Peyer's patch (tissue), 4 donors: ENCODE results near the gene PDZD2. TPM values are rescaled to one million over a fixed set of nuclear protein-coding genes. Genes with fewer than 3 reads are reported as not detected.

Experiments
- DNase-seq, 3 donors: peaks; one replicate each; pipeline ENCODE4 v3.0.0-alpha.2; 2017 to 2019
- H3K27ac ChIP-seq, 4 donors: fragments of 200-600 bp; sonication (generic); one replicate each; pipeline ENCODE4 v1.5.1; 2016 to 2019
- H3K27me3 ChIP-seq, 2 donors: fragments of 200-600 bp; sonication (generic); one replicate each; pipeline ENCODE4 v1.5.1; 2019
- H3K36me3 ChIP-seq, 3 donors: fragments of 200-600 bp; sonication (generic); one replicate each; pipeline ENCODE4 v1.5.1; 2016 to 2019
- H3K4me1 ChIP-seq, 4 donors: fragments of 200-600 bp; sonication (generic); one replicate each; pipeline ENCODE4 v1.5.1; 2016 to 2019
- H3K4me3 ChIP-seq, 4 donors: fragments of 200-600 bp; sonication (generic); 1 replicate in 3 of 4; 2 replicates in 1 of 4; pipeline ENCODE4 v1.5.1; 2016 to 2019; ENCODE audit warnings: mild to moderate bottlenecking in 1 of 4
- H3K9me3 ChIP-seq, 4 donors: fragments of 200-600 bp; sonication (generic); one replicate each; pipeline ENCODE4 v1.5.1; 2016 to 2019; ENCODE audit warnings: mild to moderate bottlenecking in 1 of 4
- POLR2A ChIP-seq, 2 donors: fragments of 450-650 bp; IDR thresholded peaks; one replicate each; pipeline ENCODE4 v1.5.1; 2017; ENCODE audit warnings: antibody characterized with exemption in 2 of 2, mild to moderate bottlenecking in 2 of 2, moderate library complexity in 2 of 2
- total RNA-seq, 4 donors: library from RNA; depleted of rRNA; stranded (reverse); fragments of >200 nt; gene quantifications; one replicate each; pipeline ENCODE4 v1.1.0, GENCODE V29; 2016
- TF ChIP-seq, protein P1 (sequence below), 6 experiments: fragments of 450-650 bp in 4 of 6; fragments of 200-600 bp in 2 of 6; sonication (generic) in 1 of 6; IDR thresholded peaks; one replicate each; pipeline ENCODE4 v1.5.1; 2017 to 2019; ENCODE audit warnings: antibody characterized with exemption in 6 of 6, mild to moderate bottlenecking in 3 of 6, moderate library complexity in 1 of 6

The PDZD2 gene
- total RNA-seq, 4 donors from 2014 or later = 0.53 to 7.4 (median 3.0) TPM

DNA sequence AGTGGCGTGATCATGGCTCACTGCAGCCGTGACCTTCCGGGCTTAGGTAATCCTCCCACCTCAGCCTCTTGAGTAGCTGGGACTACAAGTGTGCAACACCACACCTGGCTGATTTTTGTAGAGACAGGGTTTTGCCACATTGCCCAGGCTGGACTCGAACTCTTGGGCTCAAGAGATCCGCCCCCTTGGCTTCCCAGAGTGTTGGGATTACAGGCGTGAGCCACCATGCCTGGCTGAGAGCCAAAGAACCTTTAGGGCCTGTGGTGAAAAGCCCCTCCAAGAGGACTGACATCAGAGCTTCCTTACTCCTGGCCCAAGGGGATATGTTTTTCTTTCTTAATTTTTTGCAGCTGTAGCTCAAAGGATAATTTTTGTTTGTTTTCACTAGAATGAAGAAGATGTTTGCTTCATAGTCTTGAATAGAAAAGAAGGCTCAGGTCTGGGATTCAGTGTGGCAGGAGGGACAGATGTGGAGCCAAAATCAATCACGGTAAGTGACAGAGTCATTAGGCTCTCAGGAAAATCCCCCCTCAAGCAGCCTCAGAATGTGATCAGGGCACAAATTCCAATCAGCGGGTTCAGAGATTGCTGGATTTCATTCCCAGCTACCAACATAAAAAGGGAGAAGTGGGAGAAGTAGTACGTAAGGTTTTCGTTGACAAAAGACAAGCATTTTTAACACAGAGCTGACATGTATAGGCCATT, 458.1 kb downstream of the PDZD2 start:
- no peak overlapping the region for H3K27ac ChIP-seq
- no peak for DNase-seq
- peaks cover 0 to 32% (median 0%) of the 10 kb centered on the region in 3 donors for H3K36me3 ChIP-seq
- no peaks in the 10 kb centered on the region for H3K9me3 ChIP-seq
- H3K4me1 ChIP-seq = peaks cover 0 to 9% (median 1%) of the 10 kb centered on the region in 4 donors
- H3K27me3 ChIP-seq = no peaks in the 10 kb centered on the region
- H3K4me3 ChIP-seq = no peak overlapping the region
- TF ChIP-seq POLR2A (IDR thresholded peaks at IDR 0.05) = no peak
- TF ChIP-seq, protein P1, sequence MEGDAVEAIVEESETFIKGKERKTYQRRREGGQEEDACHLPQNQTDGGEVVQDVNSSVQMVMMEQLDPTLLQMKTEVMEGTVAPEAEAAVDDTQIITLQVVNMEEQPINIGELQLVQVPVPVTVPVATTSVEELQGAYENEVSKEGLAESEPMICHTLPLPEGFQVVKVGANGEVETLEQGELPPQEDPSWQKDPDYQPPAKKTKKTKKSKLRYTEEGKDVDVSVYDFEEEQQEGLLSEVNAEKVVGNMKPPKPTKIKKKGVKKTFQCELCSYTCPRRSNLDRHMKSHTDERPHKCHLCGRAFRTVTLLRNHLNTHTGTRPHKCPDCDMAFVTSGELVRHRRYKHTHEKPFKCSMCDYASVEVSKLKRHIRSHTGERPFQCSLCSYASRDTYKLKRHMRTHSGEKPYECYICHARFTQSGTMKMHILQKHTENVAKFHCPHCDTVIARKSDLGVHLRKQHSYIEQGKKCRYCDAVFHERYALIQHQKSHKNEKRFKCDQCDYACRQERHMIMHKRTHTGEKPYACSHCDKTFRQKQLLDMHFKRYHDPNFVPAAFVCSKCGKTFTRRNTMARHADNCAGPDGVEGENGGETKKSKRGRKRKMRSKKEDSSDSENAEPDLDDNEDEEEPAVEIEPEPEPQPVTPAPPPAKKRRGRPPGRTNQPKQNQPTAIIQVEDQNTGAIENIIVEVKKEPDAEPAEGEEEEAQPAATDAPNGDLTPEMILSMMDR (IDR thresholded peaks at IDR 0.05) = no peak

DNA sequence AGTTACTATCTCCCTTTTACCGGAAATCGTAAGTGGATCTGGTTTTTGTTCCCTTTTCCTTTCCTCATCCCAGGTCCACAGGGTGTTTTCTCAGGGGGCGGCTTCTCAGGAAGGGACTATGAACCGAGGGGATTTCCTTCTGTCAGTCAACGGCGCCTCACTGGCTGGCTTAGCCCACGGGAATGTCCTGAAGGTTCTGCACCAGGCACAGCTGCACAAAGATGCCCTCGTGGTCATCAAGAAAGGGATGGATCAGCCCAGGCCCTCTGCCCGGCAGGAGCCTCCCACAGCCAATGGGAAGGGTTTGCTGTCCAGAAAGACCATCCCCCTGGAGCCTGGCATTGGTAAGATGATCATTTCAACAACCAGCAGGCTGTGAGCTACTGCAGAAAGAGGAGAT, 459.4 kb downstream of the PDZD2 start:
- TF ChIP-seq POLR2A (IDR thresholded peaks at IDR 0.05) = no peak
- TF ChIP-seq, protein P1 (IDR thresholded peaks at IDR 0.05) = no peak
- no peak for DNase-seq
- H3K27ac ChIP-seq = peak overlapping the region in 1 of 4 donors; percentile 27

DNA sequence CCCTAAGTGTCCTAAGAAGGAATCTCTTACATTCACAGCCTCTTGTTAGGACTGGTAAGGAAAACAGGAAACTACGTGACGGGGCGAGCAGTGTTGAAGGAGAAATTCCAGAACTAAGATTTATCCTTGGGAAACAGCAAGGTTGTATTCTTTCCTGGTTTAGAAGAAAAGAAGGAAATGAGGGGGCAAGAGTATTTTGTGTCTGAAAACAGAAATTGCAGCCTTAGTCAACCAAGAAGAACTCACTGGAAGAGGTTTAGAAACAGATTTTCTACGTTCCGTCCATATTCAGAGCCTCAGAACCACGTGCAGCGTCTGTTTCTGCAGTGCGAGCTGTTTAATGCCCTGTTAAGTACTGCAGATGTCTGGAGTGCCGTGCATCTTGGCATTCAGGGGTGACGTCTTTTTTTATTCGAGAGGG, 460.0 kb downstream of the PDZD2 start:
- no peaks in the 10 kb centered on the region for H3K9me3 ChIP-seq
- H3K36me3 ChIP-seq = peaks cover 0 to 48% (median 0%) of the 10 kb centered on the region in 3 donors
- TF ChIP-seq POLR2A (IDR thresholded peaks at IDR 0.05) = no peak
- TF ChIP-seq, protein P1 (IDR thresholded peaks at IDR 0.05) = no peak
- peak overlapping the region in 1 of 4 donors; percentile 27 for H3K27ac ChIP-seq
- H3K27me3 ChIP-seq = no peaks in the 10 kb centered on the region
- DNase-seq = no peak
- H3K4me3 ChIP-seq = no peak overlapping the region
- peaks cover 0 to 9% (median 0%) of the 10 kb centered on the region in 4 donors for H3K4me1 ChIP-seq

More for the DNA sequence above, 459.4 kb downstream of the PDZD2 start:
- Histone ChIP-seq H3K4me1 (peaks cover 0 to 9% (median 0%) of the 10 kb centered on the region in 4 donors), H3K36me3 (peaks cover 0 to 42% (median 0%) of the 10 kb centered on the region in 3 donors), H3K4me3 (no peak overlapping the region), H3K9me3 (no peaks in the 10 kb centered on the region), H3K27me3 (no peaks in the 10 kb centered on the region)

DNA sequence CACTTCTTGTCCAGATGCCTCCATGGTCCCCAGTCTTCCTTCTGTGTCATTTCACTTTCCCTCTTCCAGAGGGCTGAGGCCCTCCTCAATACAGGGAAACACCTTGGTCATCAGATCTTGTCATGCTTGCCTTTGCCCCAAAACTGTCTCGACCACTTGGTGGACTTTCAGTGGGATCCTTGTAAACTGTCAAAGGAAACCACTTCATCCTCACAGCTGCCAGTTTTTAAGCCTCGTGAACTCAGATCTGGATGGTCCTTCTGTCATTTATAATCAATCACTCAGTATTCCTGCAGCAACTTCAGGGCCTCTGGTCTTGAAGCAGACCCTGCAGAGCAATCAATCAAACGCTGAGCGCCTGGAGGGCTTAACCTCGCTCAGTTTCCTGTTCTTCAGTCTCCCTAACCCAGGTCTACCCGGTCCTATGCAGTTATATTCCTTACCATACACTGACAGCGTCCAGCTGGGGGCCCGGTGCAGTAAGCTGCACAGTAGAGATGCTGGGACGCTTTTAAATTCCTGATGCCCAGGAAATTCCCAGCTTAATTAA, 460.6 kb downstream of the PDZD2 start:
- peaks cover 0 to 54% (median 0%) of the 10 kb centered on the region in 3 donors for H3K36me3 ChIP-seq
- H3K9me3 ChIP-seq = no peaks in the 10 kb centered on the region
- DNase-seq = no peak
- H3K27ac ChIP-seq = peak overlapping the region in 1 of 4 donors; percentile 27
- TF ChIP-seq POLR2A (IDR thresholded peaks at IDR 0.05) = no peak
- TF ChIP-seq, protein P1 (IDR thresholded peaks at IDR 0.05) = no peak
- no peak overlapping the region for H3K4me3 ChIP-seq
- peaks cover 0 to 9% (median 0%) of the 10 kb centered on the region in 4 donors for H3K4me1 ChIP-seq
- H3K27me3 ChIP-seq = no peaks in the 10 kb centered on the region

DNA sequence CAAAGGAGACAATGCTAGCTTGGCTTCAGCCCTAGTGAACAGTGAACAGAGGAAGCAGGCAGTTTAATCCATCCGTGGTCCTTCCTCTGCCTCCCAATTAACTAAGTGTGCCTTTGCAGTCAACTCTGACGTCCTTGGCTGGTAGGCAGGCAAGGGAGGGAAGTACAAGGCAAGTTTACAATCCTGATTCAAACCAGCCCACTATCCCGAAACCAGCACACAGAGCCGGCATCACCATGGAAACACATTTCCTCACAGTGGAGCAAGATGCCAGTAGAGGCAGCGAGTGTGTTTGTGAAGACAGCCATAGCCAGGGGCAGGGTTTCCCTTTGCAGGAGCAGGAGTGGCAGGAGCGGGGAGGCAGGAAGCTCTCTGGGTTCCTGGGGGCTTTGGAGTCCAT, 461.3 kb downstream of the PDZD2 start:
- Histone ChIP-seq H3K27ac (peak overlapping the region in 1 of 4 donors; percentile 27), H3K36me3 (peaks cover 0 to 60% (median 0%) of the 10 kb centered on the region in 3 donors)
- DNase-seq = no peak

More for the DNA sequence above, 461.3 kb downstream of the PDZD2 start:
- no peaks in the 10 kb centered on the region for H3K9me3 ChIP-seq
- no peak overlapping the region for H3K4me3 ChIP-seq
- TF ChIP-seq POLR2A (IDR thresholded peaks at IDR 0.05) = no peak
- TF ChIP-seq, protein P1 (IDR thresholded peaks at IDR 0.05) = no peak
- H3K4me1 ChIP-seq = peaks cover 0 to 9% (median 0%) of the 10 kb centered on the region in 4 donors
- H3K27me3 ChIP-seq = no peaks in the 10 kb centered on the region
